ENCODE data around the gene NCF2.

Gene NCF2, protein sequence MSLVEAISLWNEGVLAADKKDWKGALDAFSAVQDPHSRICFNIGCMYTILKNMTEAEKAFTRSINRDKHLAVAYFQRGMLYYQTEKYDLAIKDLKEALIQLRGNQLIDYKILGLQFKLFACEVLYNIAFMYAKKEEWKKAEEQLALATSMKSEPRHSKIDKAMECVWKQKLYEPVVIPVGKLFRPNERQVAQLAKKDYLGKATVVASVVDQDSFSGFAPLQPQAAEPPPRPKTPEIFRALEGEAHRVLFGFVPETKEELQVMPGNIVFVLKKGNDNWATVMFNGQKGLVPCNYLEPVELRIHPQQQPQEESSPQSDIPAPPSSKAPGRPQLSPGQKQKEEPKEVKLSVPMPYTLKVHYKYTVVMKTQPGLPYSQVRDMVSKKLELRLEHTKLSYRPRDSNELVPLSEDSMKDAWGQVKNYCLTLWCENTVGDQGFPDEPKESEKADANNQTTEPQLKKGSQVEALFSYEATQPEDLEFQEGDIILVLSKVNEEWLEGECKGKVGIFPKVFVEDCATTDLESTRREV

DNA sequence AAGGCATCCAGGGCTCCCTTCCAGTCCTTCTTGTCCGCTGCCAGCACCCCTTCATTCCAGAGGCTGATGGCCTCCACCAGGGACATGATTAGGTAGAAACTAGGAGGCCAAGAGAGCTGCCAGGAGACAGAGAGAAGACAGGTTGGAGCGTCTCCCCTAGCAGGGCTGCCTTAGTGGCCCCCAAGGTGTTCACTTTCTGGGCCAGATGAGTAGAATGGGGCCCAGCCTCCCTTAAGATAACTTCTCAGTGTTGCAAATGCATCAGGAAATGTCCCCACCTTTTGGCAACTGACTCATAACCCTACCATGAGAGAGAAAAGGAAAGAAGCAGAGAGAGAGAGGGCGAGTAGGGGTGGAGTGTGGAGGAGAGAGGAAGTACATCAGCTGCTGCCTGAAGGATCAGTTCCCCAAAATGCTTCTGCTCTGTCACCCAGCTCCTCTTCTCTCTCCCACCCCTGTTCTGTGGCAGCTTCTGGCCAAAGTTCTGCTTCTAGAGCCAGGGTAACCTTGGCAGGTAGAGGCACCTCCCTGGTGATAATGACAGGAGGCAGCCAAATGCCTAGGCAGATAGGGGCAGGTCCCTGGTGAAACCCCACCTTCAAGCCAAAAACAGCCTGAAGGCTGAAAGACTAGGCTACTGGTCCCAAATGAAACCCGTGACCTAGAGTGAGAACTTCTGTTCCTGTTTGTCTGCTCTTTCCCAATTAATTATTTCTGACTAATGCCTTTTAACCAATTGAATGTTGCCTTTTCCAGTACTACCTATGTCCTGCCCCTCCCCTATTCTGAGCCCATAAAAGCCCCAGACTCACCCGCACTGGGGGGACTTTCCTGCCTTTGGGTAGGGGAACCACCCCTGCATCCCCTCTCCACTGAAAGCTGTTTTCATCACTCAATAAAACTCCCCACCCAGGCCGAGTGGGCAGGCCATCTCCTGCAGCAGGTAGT lies at the start of gene NCF2:
TSS of gene NCF2 (minus strand) at position 216 of the 948 bp plus-strand sequence. CDS start at position 86, 130 bp downstream.
- in situ Hi-C loops (cut with HindIII; ENCODE audit: low pct_unique_long_range_greater_than_20kb, low sequenced_read_pairs): no loop called here
- TF ChIP-seq JUND (IDR thresholded peaks at IDR 0.05; ENCODE audit: low read depth): no peak

DNA sequence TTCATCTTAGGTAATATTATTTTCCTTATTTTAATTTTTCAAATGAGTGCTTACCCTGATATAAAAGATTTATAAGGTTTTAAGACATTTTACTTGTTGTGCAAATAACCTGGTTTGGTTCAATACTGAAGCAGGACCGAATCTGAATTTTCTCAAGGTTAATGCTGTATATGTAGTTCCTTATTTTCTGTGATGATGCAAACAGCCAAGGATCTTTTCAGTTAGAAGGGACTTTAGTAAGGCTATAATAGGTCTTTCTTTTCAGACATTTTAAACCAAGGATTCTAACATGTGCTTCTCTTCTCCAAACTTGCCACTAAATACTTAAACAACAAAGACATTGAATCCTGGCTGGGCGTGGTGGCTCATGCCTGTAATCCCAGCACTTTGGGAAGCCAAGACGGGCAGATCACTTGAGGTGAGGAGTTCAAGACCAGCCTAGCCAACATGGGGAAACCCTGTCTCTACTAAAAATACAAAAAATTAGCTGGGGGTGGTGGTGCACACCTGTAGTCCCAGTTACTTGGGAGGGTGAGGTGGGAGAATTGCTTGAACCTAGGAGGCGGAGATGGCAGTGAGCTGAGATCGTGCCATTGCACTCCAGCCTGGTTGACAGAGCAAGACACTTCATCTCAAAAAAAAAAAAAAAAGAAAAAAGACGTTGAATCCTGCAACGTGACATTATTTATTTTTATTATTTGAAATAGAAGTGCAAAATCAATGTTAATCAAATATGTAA lies 48.6 kb upstream of the NCF2 start:
- DNase-seq (ENCODE audit: low read depth in 1 of 2, low spot score in 1 of 2): no peak
- no peak for TF ChIP-seq JUND (IDR thresholded peaks at IDR 0.05; ENCODE audit: low read depth)
- in situ Hi-C loops (cut with HindIII; ENCODE audit: low pct_unique_long_range_greater_than_20kb, low sequenced_read_pairs): no loop called here

More for the DNA sequence above, at the start of gene NCF2:
- no peak for DNase-seq (ENCODE audit: low read depth in 1 of 2, low spot score in 1 of 2)

DNA sequence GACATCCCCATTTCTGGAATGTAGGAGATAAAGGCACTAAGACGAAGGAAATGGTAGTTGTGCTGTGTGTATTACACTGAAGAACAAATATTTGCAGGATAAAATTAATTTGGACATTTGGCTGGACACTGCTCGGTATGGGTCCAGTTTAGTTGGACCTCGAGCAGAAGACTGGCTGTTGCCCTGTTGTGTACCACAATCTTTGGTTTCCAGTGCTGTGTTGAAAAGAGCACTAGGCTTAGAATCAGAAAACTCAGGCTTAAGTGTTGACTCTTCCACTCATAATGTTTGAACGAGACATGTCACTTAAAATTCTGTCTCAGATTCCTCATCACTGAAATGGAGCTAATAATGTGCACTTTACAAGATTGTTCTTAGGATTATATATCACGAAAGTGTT lies 46.5 kb upstream of the NCF2 start:
- in situ Hi-C loops (cut with HindIII; ENCODE audit: low pct_unique_long_range_greater_than_20kb, low sequenced_read_pairs): no loop called here
- no peak for TF ChIP-seq JUND (IDR thresholded peaks at IDR 0.05; ENCODE audit: low read depth)
- no peak for DNase-seq (ENCODE audit: low read depth in 1 of 2, low spot score in 1 of 2)

DNA sequence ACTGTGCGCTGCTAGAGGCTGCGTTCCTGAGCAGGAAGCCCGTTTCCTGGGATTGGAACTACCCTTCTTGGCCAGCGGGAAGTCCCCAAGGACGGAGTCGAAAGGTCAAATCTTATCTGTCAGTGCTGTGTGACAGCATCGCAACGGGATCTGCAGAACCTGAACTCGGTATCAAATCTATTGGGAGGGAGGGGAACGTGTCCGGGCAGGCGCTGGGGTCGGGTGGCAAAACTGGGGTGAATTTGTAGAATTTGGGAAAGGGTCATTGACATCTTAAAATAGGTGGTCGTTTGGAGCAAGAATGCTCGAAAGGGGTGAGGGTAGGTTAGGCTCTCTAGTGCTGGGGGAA lies 46.0 kb upstream of the NCF2 start:
- no peak for DNase-seq (ENCODE audit: low read depth in 1 of 2, low spot score in 1 of 2)
- no peak for TF ChIP-seq JUND (IDR thresholded peaks at IDR 0.05; ENCODE audit: low read depth)
- in situ Hi-C loops (cut with HindIII; ENCODE audit: low pct_unique_long_range_greater_than_20kb, low sequenced_read_pairs): no loop called here

- in situ Hi-C loops (cut with HindIII; ENCODE audit: low pct_unique_long_range_greater_than_20kb, low sequenced_read_pairs): no loop called here
- no peak for TF ChIP-seq JUND (IDR thresholded peaks at IDR 0.05; ENCODE audit: low read depth)
- peak; percentile 90 to 99 for DNase-seq (ENCODE audit: low read depth in 1 of 2, low spot score in 1 of 2)
Observed at GRCh38 chr1:183635606-183636333, 45.5 kb upstream of the NCF2 start, which contains the start of gene ARPC5. TSS of gene ARPC5 (minus strand) at chr1:183635783. CDS start at chr1:183635659, 124 bp downstream.

DNA sequence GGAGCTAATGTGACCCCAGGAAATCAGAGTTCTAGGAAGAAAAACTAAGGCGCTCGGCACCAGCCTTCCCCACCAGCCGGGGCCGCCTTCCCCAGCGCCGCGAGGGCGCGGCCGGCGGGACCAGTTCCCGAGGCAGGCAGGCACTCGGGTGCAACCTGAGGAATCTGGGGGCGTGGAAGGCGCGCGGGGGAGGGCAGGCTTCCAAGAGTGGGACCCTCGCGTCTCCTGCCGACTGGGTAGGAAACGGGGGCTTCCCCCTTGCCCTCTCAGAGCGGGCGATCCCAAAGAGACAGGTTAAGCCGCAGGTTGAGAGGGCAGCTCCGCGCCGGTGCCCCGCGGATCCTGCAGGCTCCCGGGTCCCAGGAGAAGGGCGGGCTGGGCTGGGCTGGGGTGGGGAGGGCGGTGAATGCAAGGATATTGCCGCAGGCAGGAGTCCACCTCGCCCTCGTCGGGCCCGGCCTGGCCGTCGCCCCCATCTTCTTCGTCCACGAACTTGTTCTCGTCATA lies 44.9 kb upstream of the NCF2 start:
- in situ Hi-C loops (cut with HindIII; ENCODE audit: low pct_unique_long_range_greater_than_20kb, low sequenced_read_pairs): no loop called here
- TF ChIP-seq JUND (IDR thresholded peaks at IDR 0.05; ENCODE audit: low read depth): no peak
- DNase-seq (ENCODE audit: low read depth in 1 of 2, low spot score in 1 of 2): peak; percentile 18 to 51

DNA sequence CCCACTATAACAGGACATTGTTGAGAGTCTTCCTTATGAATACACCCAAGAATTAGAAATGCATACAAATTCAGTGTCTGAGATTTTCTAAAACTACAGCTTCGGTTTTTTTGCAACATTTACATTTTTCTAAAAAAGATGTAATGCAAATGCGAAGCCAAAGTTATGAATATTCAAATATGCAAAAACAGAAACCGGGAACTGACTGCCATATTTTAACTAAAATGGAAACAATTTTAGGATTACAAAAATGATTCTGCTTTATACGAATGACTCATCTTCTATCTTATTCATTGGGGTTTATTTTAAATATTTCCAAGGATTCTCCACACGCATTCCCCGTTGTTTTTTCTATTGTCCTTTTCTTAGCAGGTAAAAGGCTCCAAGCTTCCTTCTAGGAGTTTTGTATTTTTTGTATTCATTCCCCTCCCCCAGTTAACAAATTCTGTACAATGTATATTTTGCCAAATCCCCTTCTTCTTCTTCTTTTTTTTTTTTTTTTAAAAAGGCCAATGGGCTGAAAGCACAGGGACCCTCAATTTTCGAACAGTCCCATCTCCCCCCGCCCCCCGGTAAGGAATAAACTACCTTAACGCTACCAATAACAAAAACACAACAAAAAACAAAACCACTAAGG lies 44.3 kb upstream of the NCF2 start:
- in situ Hi-C loops (cut with HindIII; ENCODE audit: low pct_unique_long_range_greater_than_20kb, low sequenced_read_pairs): no loop called here

GRCh38 chr1:183633676-183634343 lies 43.6 kb upstream of the NCF2 start:
- in situ Hi-C loops (cut with HindIII; ENCODE audit: low pct_unique_long_range_greater_than_20kb, low sequenced_read_pairs): no loop called here
- DNase-seq (ENCODE audit: low read depth in 1 of 2, low spot score in 1 of 2): peak; percentile 10 to 57

More for the DNA sequence above, 44.3 kb upstream of the NCF2 start:
- TF ChIP-seq JUND (IDR thresholded peaks at IDR 0.05; ENCODE audit: low read depth): no peak
- DNase-seq (ENCODE audit: low read depth in 1 of 2, low spot score in 1 of 2): no peak

DNA sequence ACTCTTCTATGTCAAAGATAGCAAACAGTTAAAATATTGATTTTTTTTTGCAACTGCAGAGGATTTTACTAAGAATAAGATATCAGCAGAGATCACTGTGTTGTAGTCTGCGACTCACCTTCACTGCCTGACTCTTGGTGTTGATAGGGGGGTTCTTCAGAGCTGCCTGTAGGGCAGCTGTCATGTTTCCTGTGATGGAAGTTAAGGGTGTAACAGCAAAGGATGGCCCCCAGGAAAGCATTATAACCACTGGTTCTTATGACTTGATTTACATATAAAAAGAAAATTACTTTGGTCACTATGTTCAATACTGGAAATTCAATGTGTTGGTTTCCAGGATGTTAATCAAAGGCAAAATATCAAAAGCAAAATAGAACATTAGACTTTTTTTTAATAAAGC lies 42.7 kb upstream of the NCF2 start:
- no peak for TF ChIP-seq JUND (IDR thresholded peaks at IDR 0.05; ENCODE audit: low read depth)
- DNase-seq (ENCODE audit: low read depth in 1 of 2, low spot score in 1 of 2): no peak
- in situ Hi-C loops (cut with HindIII; ENCODE audit: low pct_unique_long_range_greater_than_20kb, low sequenced_read_pairs): no loop called here

More at GRCh38 chr1:183633676-183634343, 43.6 kb upstream of the NCF2 start:
- TF ChIP-seq JUND (IDR thresholded peaks at IDR 0.05; ENCODE audit: low read depth): no peak

- TF ChIP-seq JUND (IDR thresholded peaks at IDR 0.05; ENCODE audit: low read depth): no peak
- in situ Hi-C loops (cut with HindIII; ENCODE audit: low pct_unique_long_range_greater_than_20kb, low sequenced_read_pairs): no loop called here
- DNase-seq (ENCODE audit: low read depth in 1 of 2, low spot score in 1 of 2): no peak
Observed at GRCh38 chr1:183632114-183632513, 41.9 kb upstream of the NCF2 start.

Measured in T47D (cell line).